B cell (primary cell): ENCODE measurements around the gene ZBTB7A. TPM values are rescaled to one million over a fixed set of nuclear protein-coding genes. Genes with fewer than 3 reads are reported as not detected.

ENCODE experiments used
- ATAC-seq: fragments of 200-7000 bp; cut with Tn5 transposase; one replicate; pipeline ENCODE4 v1.10.0; 2021; ENCODE audit warnings: low read depth, mild to moderate bottlenecking, moderate number of reproducible peaks, moderate library complexity
- CTCF ChIA-PET: fragments of 350-600 bp; sonication (Branson Sonifier 250); formaldehyde crosslinking; loops from one replicate; lab custom pipeline; 2021; ENCODE audit warnings: antibody characterized with exemption, inconsistent platforms; lab: Charles Lee
- POLR2A ChIA-PET: fragments of 350-600 bp; sonication (Branson Sonifier 250); formaldehyde crosslinking; loops from one replicate; lab custom pipeline; 2021; ENCODE audit warnings: antibody characterized with exemption; lab: Charles Lee
- DNase-seq: peaks from one replicate; pipeline ENCODE4 v3.0.0; 2013
- H2AFZ ChIP-seq: 2 replicates; pipeline ENCODE4 v1.6.1; 2012; ENCODE audit warnings: mild to moderate bottlenecking, low read depth, low read length; ENCODE audit not compliant: insufficient read depth, poor library complexity, severe bottlenecking
- H3K27ac ChIP-seq, 2 donors: 1 replicate in 1 of 2; 2 replicates in 1 of 2; pipeline ENCODE4 v1.5.1; 2012 to 2013; ENCODE audit warnings: low read length in 2 of 2, mild to moderate bottlenecking in 2 of 2, moderate library complexity in 1 of 2
- H3K27me3 ChIP-seq, 4 experiments: fragments of 200-600 bp in 1 of 4; sonication (generic) in 1 of 4; replicated peaks in 1 of 4; 1 replicate in 2 of 4; 2 replicates in 2 of 4; pipeline versions ENCODE4 v1.6.1 to v1.7.0; 2013 to 2016; ENCODE audit warnings: low read length in 3 of 4, mild to moderate bottlenecking in 2 of 4, mixed read lengths in 1 of 4, moderate library complexity in 1 of 4; ENCODE audit not compliant: insufficient read depth in 4 of 4, control insufficient read depth in 3 of 4; ENCODE audit errors: control extremely low read depth in 1 of 4
- H3K36me3 ChIP-seq, 2 experiments: replicated peaks in 1 of 2; 1 replicate in 1 of 2; 2 replicates in 1 of 2; pipeline versions ENCODE4 v1.6.1 to v1.7.1; 2013; ENCODE audit warnings: low read length in 1 of 2; ENCODE audit not compliant: insufficient read depth in 2 of 2, control insufficient read depth in 1 of 2; ENCODE audit errors: control extremely low read depth in 1 of 2, extremely low read depth in 1 of 2
- H3K4me1 ChIP-seq, 2 donors: fragments of 200-600 bp in 1 of 2; sonication (generic) in 1 of 2; 1 replicate in 1 of 2; 2 replicates in 1 of 2; pipeline versions ENCODE4 v1.5.1 to v1.6.1; 2013 to 2017; ENCODE audit warnings: low read length in 2 of 2; ENCODE audit not compliant: control insufficient read depth in 2 of 2, insufficient read depth in 2 of 2
- H3K4me2 ChIP-seq: replicated peaks from 2 replicates; pipeline ENCODE3; 2012; ENCODE audit warnings: mild to moderate bottlenecking, low read depth, low read length; ENCODE audit not compliant: poor library complexity, severe bottlenecking
- H3K4me3 ChIP-seq, 5 experiments: fragments of 200-600 bp in 1 of 5; sonication (generic) in 1 of 5; 1 replicate in 3 of 5; 2 replicates in 2 of 5; pipeline versions ENCODE4 v1.5.1 to v1.7.0; 2011 to 2016; ENCODE audit warnings: low read length in 4 of 5, mild to moderate bottlenecking in 4 of 5, low read depth in 2 of 5, control low read depth in 1 of 5, moderate library complexity in 1 of 5; ENCODE audit not compliant: insufficient read depth in 1 of 5; ENCODE audit errors: control extremely low read depth in 1 of 5, extremely low read depth in 1 of 5
- H3K79me2 ChIP-seq: fragments of 200-600 bp; sonication (generic); one replicate; pipeline ENCODE4 v1.6.0; 2016; ENCODE audit warnings: low read length; ENCODE audit not compliant: control insufficient read depth, insufficient read depth
- H3K9ac ChIP-seq: fragments of 200-600 bp; sonication (generic); 2 replicates; pipeline ENCODE4 v1.6.1; 2017; ENCODE audit warnings: mild to moderate bottlenecking, low read length, moderate library complexity
- H3K9me3 ChIP-seq, 3 donors: one replicate each; pipeline versions ENCODE4 v1.6.1 to v1.7.1; 2013; ENCODE audit warnings: low read length in 2 of 3; ENCODE audit not compliant: control insufficient read depth in 2 of 3, insufficient read depth in 1 of 3; ENCODE audit errors: control extremely low read depth in 1 of 3
- H4K20me1 ChIP-seq: 2 replicates; pipeline ENCODE4 v1.6.0; 2012; ENCODE audit warnings: mild to moderate bottlenecking, low read length; ENCODE audit not compliant: insufficient read depth, control insufficient read depth, poor library complexity, severe bottlenecking
- H3K27ac Mint-ChIP-seq: one replicate; pipeline ENCODE4 v1.8.0; 2021; ENCODE audit warnings: mixed read lengths
- H3K27me3 Mint-ChIP-seq: one replicate; pipeline ENCODE4 v1.8.0; 2021; ENCODE audit warnings: mixed read lengths
- H3K4me1 Mint-ChIP-seq: one replicate; pipeline ENCODE4 v1.8.0; 2021; ENCODE audit warnings: mixed read lengths
- H3K4me3 Mint-ChIP-seq: one replicate; pipeline ENCODE4 v1.8.0; 2021; ENCODE audit warnings: mixed read lengths
- H3K9me3 Mint-ChIP-seq: one replicate; pipeline ENCODE4 v1.8.0; 2022; ENCODE audit warnings: mixed read lengths; ENCODE audit not compliant: insufficient read depth
- EZH2 ChIP-seq: IDR thresholded peaks from 2 replicates; pipeline ENCODE4 v1.6.1; 2012; ENCODE audit warnings: borderline replicate concordance, low read depth, mild to moderate bottlenecking, moderate library complexity, low read length; ENCODE audit not compliant: insufficient read depth, poor library complexity, severe bottlenecking
- WGBS: methylation state at CpG from one replicate; pipeline ENCODE4 v1.1.5; 2013; ENCODE audit warnings: missing lambda C conversion rate; ENCODE audit not compliant: insufficient coverage; 5-methylcytosine and 5-hydroxymethylcytosine counted together
- intact Hi-C: fragments of 100-400 bp; cut with micrococcal nuclease; formaldehyde crosslinking; loops from one replicate; pipeline ENCODE4 v1.10.0; 2022
- polyA plus RNA-seq: library from polyadenylated mRNA; depleted of rRNA; stranded (reverse); fragments of >200 nt; gene quantifications from 2 replicates; pipeline ENCODE4 v1.2.3, GENCODE V29; 2012
- total RNA-seq, 2 donors: library from RNA; stranded (reverse); fragments of 120-200 nt in 1 of 2; gene quantifications; 1 replicate in 1 of 2; 2 replicates in 1 of 2; pipeline versions ENCODE4 v1.2.3 to v1.2.4, GENCODE V29; 2013 to 2022
- TF ChIP-seq, protein P1 (sequence below): fragments of 200-600 bp; IDR thresholded peaks from one replicate; pipeline ENCODE4 v1.8.0; 2022; ENCODE audit warnings: antibody characterized with exemption, mild to moderate bottlenecking

ZBTB7A gene
- total and polyA plus RNA-seq, 2 donors (not counting 1 experiment from before 2014, with no cell fraction given): 24.8 to 62.6 TPM

DNA sequence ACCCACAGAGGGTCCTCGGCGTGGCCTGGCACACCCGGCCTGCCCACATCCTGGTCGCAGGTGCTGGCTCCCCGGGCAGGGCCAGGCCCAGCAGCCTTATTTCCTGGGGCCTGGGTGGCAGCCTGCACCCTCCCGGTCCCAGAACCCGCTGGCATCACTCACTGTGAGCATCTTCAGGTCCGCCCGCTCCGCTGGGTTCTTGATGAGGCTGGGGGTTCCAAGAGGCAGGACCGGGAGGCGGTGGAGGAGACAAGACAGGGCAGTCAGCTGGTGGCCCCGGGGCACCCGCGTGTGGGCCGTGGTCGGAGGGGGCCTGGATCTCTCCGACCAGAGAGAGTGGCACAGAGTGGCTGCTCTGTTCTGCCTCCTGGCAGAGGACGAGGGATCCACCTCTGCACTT is 27.6 kb upstream of the ZBTB7A start:
- Histone ChIP-seq H3K36me3 (peaks cover 0 to 36% of the 10 kb centered on the region in 2 experiments), H4K20me1 (no peaks in the 10 kb centered on the region), H2AFZ (no peak overlapping the region), H3K4me1 (peaks cover 7 to 8% of the 10 kb centered on the region in 2 donors), H3K79me2 (peaks cover 12% of the 10 kb centered on the region), H3K4me3 (no peak overlapping the region), H3K9me3 (no peaks in the 10 kb centered on the region), H3K27me3 (no peaks in the 10 kb centered on the region), H3K9ac (no peak overlapping the region), H3K27ac (no peak overlapping the region), H3K4me2 (no peak overlapping the region)
- TF ChIP-seq EZH2: no peak
- TF ChIP-seq, protein P1, sequence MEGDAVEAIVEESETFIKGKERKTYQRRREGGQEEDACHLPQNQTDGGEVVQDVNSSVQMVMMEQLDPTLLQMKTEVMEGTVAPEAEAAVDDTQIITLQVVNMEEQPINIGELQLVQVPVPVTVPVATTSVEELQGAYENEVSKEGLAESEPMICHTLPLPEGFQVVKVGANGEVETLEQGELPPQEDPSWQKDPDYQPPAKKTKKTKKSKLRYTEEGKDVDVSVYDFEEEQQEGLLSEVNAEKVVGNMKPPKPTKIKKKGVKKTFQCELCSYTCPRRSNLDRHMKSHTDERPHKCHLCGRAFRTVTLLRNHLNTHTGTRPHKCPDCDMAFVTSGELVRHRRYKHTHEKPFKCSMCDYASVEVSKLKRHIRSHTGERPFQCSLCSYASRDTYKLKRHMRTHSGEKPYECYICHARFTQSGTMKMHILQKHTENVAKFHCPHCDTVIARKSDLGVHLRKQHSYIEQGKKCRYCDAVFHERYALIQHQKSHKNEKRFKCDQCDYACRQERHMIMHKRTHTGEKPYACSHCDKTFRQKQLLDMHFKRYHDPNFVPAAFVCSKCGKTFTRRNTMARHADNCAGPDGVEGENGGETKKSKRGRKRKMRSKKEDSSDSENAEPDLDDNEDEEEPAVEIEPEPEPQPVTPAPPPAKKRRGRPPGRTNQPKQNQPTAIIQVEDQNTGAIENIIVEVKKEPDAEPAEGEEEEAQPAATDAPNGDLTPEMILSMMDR: no peak
- ATAC-seq (no peak), DNase-seq (no peak)
- POLR2A ChIA-PET: no interaction called here
- intact Hi-C loops: no loop called here
- WGBS: 94% methylated on average over 14 of the region's 19 CpGs
- Mint-ChIP-seq H3K27me3 (no peaks in the 10 kb centered on the region), H3K9me3 (no peaks in the 10 kb centered on the region), H3K4me1 (peaks cover 4% of the 10 kb centered on the region), H3K27ac (no peak overlapping the region), H3K4me3 (no peak overlapping the region)
- CTCF ChIA-PET: interaction anchor here (0.8 to 1.0 kb wide), 2 partner anchors 45 to 106 kb away, joined by 3 to 4 read pairs; no protein-coding TSS in a partner anchor

DNA sequence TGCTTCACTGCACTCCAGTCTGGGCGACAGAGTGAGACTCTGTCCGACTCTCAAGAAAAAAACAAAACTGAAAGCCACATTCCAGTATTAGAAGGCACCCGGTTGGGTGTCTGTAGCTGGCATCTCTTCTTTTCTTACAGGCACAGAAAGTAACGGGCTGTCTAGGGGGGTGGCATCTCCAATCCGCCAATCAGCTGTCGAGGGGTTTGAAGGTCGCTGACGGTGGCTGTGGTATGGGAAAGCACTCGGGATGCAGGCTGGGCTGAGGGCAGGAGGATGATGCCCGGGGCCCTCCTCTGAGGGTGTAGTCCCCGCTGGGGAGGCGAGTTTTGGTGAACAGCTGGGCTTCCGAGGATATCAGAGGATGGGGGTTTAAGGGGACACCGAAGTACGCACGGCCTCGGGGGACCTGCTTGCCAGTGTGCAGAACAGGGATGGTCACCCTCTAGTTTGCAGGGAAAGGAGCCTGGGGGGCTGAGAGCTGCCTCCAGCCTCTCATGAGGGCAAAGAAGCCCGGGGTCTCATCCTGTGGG is 27.0 kb upstream of the ZBTB7A start:
- Histone ChIP-seq H3K4me2 (no peak overlapping the region), H3K9me3 (no peaks in the 10 kb centered on the region), H3K9ac (no peak overlapping the region), H3K4me3 (no peak overlapping the region), H3K4me1 (peaks cover 12 to 14% of the 10 kb centered on the region in 2 donors), H4K20me1 (no peaks in the 10 kb centered on the region), H2AFZ (no peak overlapping the region), H3K27ac (no peak overlapping the region), H3K27me3 (no peaks in the 10 kb centered on the region), H3K36me3 (peaks cover 0 to 31% of the 10 kb centered on the region in 2 experiments), H3K79me2 (peaks cover 12% of the 10 kb centered on the region)
- WGBS: 97% methylated on average over 16 of the region's 18 CpGs
- Mint-ChIP-seq H3K9me3 (no peaks in the 10 kb centered on the region), H3K27me3 (no peaks in the 10 kb centered on the region), H3K27ac (no peak overlapping the region), H3K4me1 (peaks cover 8% of the 10 kb centered on the region), H3K4me3 (no peak overlapping the region)
- DNase-seq (no peak), ATAC-seq (no peak)
- CTCF ChIA-PET: interaction anchor here (0.8 kb wide), 1 partner anchor 106 kb away, joined by 3 read pairs; no protein-coding TSS in a partner anchor
- intact Hi-C loops: no loop called here
- TF ChIP-seq, protein P1: no peak
- no peak for TF ChIP-seq EZH2
- POLR2A ChIA-PET: no interaction called here
